ENCODE data around the gene MTHFR. TPM values are rescaled to one million over a fixed set of nuclear protein-coding genes. Genes with fewer than 3 reads are reported as not detected.

MTHFR gene
- total RNA-seq, 4 donors from 2014 or later: 10.2 to 24.7 (median 18.1) TPM

- H3K4me1 ChIP-seq: peaks cover 36 to 46% of the 10 kb centered on the region in 2 donors
- no peaks in the 10 kb centered on the region for H3K9me3 ChIP-seq
- ATAC-seq (no peak), DNase-seq (no peak)
- TF ChIP-seq POLR2A (IDR thresholded peaks at IDR 0.05) (peak in 1 of 2 donors; percentile 6), CTCF (IDR thresholded peaks at IDR 0.05 in 4 of 5, conservative IDR thresholded peaks at IDR 0.05 in 1 of 5) (no peak)
- no peak overlapping the region for H3K4me3 ChIP-seq
- peak overlapping the region; percentile 92 to 99 (median 96) for H3K27ac ChIP-seq
- H3K27me3 ChIP-seq: no peaks in the 10 kb centered on the region
- peaks cover 0 to 28% of the 10 kb centered on the region in 2 donors for H3K36me3 ChIP-seq
- intact Hi-C loops (cut with DNase I; ENCODE audit: low total_unique reads) (loop anchor here (5.0 kb wide), 1 partner anchor 81 kb away; no protein-coding TSS in a partner anchor), in situ Hi-C loops (cut with MboI; ENCODE audit: low sequenced_read_pairs in 4 of 4) (no loop called here)
Observed at GRCh38 chr1:11800756-11801433, 4.9 kb downstream of the MTHFR start.

DNA sequence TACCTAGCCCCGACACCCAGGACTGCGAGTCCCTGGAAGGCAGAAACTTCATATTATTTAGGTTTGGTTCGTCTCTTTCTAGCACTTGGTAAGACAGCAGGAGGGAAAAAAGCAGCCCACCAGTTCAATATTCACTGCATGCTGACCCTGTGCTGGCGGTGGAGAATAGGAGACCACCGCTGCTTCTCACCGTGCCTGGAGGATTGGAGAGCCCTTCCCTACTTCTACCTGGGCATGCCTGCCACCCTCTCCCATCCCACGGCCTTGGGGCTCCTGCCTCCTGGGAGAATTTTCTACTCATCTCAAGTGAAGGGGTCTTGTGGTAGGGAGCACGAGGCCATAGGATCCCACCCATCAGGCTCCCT is 5.4 kb downstream of the MTHFR start:
- Histone ChIP-seq H3K4me3 (no peak overlapping the region), H3K4me1 (peaks cover 36 to 51% of the 10 kb centered on the region in 2 donors), H3K9me3 (no peaks in the 10 kb centered on the region), H3K27ac (peak overlapping the region; percentile 92 to 99 (median 96)), H3K36me3 (peaks cover 0 to 34% of the 10 kb centered on the region in 2 donors), H3K27me3 (no peaks in the 10 kb centered on the region)
- no peak for TF ChIP-seq CTCF (IDR thresholded peaks at IDR 0.05 in 4 of 5, conservative IDR thresholded peaks at IDR 0.05 in 1 of 5)
- TF ChIP-seq POLR2A (IDR thresholded peaks at IDR 0.05): no peak
- in situ Hi-C loops (cut with MboI; ENCODE audit: low sequenced_read_pairs in 4 of 4) (no loop called here), intact Hi-C loops (cut with DNase I; ENCODE audit: low total_unique reads) (loop anchor here (5.0 kb wide), 1 partner anchor 82 kb away; no protein-coding TSS in a partner anchor)
- DNase-seq: no peak
- ATAC-seq: no peak

- H3K9me3 ChIP-seq: no peaks in the 10 kb centered on the region
- in situ Hi-C loops (cut with MboI; ENCODE audit: low sequenced_read_pairs in 4 of 4): no loop called here
- peak in 1 of 2 donors; percentile 5 for DNase-seq
- intact Hi-C loops (cut with DNase I; ENCODE audit: low total_unique reads): loop anchor here (5.0 kb wide), 1 partner anchor 82 kb away; no protein-coding TSS in a partner anchor
- H3K36me3 ChIP-seq: peaks cover 0 to 38% of the 10 kb centered on the region in 2 donors
- peak overlapping the region; percentile 92 to 99 (median 96) for H3K27ac ChIP-seq
- peaks cover 35 to 54% of the 10 kb centered on the region in 2 donors for H3K4me1 ChIP-seq
- H3K27me3 ChIP-seq: no peaks in the 10 kb centered on the region
- no peak for TF ChIP-seq POLR2A (IDR thresholded peaks at IDR 0.05)
- TF ChIP-seq CTCF (IDR thresholded peaks at IDR 0.05 in 4 of 5, conservative IDR thresholded peaks at IDR 0.05 in 1 of 5): no peak
- ATAC-seq: no peak
- H3K4me3 ChIP-seq: no peak overlapping the region
Observed at GRCh38 chr1:11799896-11800295, 5.9 kb downstream of the MTHFR start.

- ATAC-seq (no peak), DNase-seq (peak in 1 of 2 donors; percentile 13)
- no peak overlapping the region for H3K4me3 ChIP-seq
- H3K36me3 ChIP-seq: peaks cover 0 to 46% of the 10 kb centered on the region in 2 donors
- TF ChIP-seq POLR2A (IDR thresholded peaks at IDR 0.05) (no peak), CTCF (IDR thresholded peaks at IDR 0.05 in 4 of 5, conservative IDR thresholded peaks at IDR 0.05 in 1 of 5) (no peak)
- no peaks in the 10 kb centered on the region for H3K27me3 ChIP-seq
- H3K9me3 ChIP-seq: no peaks in the 10 kb centered on the region
- in situ Hi-C loops (cut with MboI; ENCODE audit: low sequenced_read_pairs in 4 of 4) (no loop called here), intact Hi-C loops (cut with DNase I; ENCODE audit: low total_unique reads) (no loop called here)
- peaks cover 27 to 48% of the 10 kb centered on the region in 2 donors for H3K4me1 ChIP-seq
- H3K27ac ChIP-seq: peak overlapping the region; percentile 46 to 99 (median 94)
Observed at GRCh38 chr1:11799099-11799498, 6.7 kb downstream of the MTHFR start.

Measured in gastrocnemius medialis (tissue), 4 donors.